GM21529 (cell line): ENCODE results near the gene HSH2D.
A peak's percentile ranks its signal among the peaks of the same experiment; 100 is the strongest.
"Not testable (repeated sequence)": the region's sequence is repeated elsewhere in the genome, so short reads cannot be mapped to it uniquely, and the experiment has no call there.

ENCODE experiments used
- ATAC-seq: cut with Tn5 transposase; IDR thresholded peaks from one replicate; pipeline ENCODE4 v1.9.1; 2021; ENCODE audit not compliant: unreplicated experiment

HSH2D gene

GRCh38 chr19:16154557-16154956, 11.1 kb downstream of the HSH2D start:
- no peak for ATAC-seq

DNA sequence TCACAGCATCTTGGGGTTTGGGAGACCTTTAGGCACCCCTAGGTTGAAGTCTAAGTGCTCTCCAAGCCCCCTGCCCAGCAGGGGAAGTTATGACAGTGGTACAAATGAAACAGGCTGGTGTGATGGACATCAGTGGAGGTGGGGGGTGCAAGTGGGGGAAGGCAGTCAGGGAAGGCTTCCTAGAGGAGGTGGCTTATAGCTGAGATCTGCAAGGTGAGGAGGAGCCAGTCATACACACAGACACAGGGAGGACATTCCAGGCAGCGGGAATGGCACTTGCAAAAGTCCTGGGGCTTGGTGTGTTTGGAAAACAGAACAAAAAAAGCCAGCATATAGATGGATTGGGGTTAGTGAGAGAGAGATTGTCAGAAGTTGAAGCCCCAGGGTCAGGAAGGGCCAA, 11.6 kb downstream of the HSH2D start:
- ATAC-seq = no peak

GRCh38 chr19:16156904-16157303, 13.4 kb downstream of the HSH2D start:
- no peak for ATAC-seq

GRCh38 chr19:16157601-16158000, 14.1 kb downstream of the HSH2D start:
- ATAC-seq = no peak

DNA sequence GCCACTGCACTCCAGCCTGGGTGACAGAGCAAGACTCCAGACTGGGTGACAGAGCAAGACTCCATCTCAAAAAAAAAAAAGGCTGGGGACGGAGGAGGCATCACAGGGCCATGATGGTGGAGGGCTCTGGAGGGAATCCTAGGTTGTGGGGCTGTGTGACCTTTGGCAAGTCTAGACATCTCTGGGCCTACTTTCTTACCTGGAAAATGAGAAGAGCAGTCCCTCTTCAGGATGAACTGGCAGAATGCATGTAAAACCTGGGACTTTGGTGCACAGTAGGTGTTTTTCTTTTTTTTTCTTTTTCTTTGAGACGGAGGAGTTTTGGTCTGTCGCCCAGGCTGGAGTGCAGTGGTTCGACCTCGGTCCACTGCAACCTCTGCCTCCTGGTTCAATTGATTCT, 16.2 kb downstream of the HSH2D start:
- ATAC-seq = no peak

- no peak for ATAC-seq
These were observed 17.0 kb downstream of the HSH2D start for GRCh38 chr19:16160445-16160942.

GRCh38 chr19:16160943-16161560, 17.6 kb downstream of the HSH2D start:
- no peak for ATAC-seq

- no peak for ATAC-seq
These were observed 18.4 kb downstream of the HSH2D start for GRCh38 chr19:16161840-16162239.

DNA sequence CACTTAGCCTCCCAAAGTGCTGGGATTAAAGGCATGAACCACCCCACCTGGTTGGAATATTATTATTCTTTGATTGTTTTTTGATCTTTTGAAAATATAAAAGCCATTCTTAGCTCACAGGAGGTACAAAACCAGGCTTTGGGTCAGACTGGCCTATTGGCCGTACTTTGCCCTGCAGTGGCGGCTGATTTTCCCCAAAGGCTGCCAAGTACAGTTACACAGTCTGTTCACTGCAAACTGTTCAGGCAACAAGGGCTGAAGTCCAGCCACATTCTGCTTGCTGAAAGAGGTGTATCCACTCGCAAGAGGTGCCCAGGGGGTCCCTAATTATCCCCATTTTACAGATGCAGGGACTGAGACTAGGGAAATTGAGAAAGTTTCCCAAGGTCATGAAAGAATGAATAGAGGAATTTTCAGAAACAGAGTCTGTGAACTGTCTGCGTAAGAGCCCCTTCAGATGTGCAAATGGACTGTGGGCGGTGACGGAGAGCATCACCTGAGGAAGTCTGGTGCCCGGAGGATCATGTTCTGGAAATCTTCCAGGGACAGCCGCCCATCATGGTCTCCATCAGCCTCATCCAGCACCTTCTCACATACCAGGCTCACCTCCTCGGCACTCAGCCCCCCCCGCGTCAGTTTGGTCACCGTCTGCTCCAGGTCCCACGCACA, 20.9 kb downstream of the HSH2D start:
- no peak for ATAC-seq

DNA sequence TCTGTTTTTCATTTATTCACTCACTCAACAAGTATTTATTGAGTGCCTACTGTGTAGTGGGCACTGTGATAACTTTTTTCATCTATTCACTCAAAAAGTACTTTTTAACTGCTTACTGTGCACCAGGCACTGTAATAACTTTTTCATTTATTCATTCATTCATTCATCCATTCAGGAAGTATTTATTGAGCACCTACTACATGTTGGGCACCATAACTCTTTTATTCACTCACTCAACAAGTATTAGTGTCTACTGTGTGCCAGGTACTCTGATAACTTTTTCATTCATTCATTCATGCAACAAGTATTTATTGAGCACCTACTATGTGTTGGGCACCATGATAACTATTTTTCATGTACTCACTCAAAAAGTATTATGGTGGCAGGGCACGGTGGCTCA, 22.9 kb downstream of the HSH2D start:
- ATAC-seq = no peak

GRCh38 chr19:16167055-16167454, 23.6 kb downstream of the HSH2D start:
- no peak for ATAC-seq

DNA sequence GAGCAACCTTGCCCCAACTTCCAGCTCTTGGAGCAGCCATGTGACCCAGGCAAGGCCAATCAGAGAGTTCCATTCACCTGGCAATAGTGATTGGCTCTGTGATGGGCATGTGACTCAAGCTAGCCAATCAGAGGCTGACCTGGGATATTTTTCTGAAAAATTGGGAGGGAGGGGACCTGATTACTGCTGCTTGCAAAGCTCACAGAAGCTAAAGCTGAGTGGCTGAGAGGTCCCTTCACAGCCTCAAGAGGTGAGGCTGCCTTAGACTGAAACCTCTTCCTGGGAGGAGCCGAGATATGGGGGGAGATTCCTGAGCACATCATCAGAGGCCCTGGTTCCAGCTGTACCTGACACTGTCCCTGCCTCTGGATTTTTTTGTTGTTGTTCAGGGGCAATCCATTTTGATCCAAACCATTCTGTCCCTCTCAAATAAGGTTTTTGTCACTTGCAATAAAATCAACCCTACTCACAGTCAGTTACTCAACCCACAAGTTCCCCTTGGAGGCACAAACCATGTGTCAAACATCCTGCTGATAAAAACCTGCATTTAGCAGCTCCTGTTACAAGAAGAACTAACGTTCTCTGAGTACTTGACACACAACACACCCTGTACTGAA, 25.1 kb downstream of the HSH2D start:
- no peak for ATAC-seq

GRCh38 chr19:16170134-16170533, 26.6 kb downstream of the HSH2D start:
- no peak for ATAC-seq

DNA sequence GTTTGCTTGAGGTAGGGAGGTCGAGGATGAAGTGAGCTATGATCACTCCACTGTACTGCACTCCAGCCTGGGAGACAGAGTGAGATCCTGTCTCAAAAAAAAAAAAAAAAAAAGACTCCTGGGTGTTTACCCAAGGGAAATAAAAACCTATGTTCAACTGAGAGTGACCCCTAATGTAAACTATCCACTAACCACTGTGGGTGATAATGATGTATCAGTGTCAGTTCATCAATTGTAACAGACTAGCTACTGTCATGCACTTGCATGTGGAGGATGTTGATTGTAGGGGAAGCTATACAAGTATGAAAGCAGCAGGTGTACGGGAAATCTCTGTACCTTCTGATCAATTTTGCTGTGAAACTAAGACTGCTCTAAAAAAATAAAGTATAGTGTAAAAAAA, 32.5 kb downstream of the HSH2D start:
- no peak for ATAC-seq

GRCh38 chr19:16178866-16179265, 35.4 kb downstream of the HSH2D start:
- ATAC-seq = not testable (repeated sequence)

DNA sequence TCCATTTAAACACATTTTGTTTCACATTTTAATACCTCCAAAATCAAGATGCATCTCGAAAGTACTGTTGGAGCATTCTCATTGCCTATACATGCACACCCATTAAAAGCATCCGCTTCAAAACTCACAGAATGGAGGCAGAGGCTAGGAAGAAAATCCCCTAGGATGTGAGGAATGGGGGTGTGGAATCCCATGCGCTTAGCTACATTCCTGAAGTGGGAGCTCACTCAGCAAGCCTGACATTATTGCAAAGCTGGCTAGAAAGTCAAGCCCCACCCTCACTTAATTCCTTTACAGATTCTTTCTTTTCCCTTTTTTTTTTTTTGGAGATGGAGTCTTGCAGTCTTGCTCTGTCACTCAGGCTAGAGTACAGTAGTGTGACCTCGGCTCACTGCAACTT, 37.1 kb downstream of the HSH2D start:
- no peak for ATAC-seq

DNA sequence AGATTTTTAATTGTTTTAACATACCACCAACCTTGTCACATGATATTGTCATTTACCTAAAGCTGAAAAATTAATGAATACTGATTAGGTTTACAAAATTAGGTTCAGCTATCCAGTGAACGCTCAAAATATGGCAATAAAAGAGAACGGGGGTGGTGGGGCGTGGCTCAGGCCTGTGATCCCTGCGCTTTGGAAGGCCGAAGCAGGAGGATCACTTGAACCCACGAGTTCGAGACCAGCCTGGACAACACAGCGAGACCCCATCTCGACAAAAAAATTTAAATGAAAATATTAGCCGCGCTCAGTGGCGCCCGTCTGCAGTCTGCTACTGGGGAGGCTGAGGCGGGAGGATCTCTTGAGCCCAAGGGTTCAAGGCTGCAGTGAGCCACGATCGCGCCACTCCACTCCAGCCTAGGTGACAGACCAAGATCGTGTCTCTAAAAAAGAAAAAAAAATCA, 41.2 kb downstream of the HSH2D start:
- no peak for ATAC-seq

DNA sequence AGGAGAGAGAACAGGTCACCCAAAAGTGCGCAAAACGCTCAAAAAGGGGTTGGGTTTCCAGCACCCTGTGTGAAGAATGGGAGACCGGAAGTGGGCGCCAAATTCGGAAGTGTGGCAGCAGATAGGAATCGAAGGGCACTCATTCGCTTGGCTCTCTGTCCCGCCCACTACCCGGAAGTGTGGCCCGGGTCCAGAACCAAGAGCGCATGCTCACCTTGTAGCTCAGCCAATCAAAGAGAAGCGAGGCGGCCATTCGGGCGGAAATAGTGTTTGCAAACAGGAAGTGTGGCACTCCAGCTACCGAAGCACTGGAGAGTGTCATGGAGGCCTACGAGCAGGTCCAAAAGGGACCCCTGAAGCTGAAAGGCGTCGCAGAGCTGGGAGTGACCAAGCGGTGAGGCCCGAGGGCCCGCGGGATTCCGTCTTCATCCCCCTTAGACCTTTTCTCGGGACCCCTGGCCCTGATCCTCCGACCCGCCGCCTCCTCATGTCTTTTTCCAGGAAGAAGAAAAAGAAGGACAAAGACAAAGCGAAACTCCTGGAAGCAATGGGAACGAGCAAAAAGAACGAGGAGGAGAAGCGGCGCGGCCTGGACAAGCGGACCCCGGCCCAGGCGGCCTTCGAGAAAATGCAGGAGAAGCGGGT, 41.8 kb downstream of the HSH2D start, which contains the start of gene FAM32A:
Gene FAM32A (plus strand): TSS at position 288 of the 645 bp plus-strand sequence. CDS start 33 bp downstream, at position 321.
- ATAC-seq = peak; percentile 86

- no peak for ATAC-seq
These were observed 42.3 kb downstream of the HSH2D start for GRCh38 chr19:16185768-16186123.

DNA sequence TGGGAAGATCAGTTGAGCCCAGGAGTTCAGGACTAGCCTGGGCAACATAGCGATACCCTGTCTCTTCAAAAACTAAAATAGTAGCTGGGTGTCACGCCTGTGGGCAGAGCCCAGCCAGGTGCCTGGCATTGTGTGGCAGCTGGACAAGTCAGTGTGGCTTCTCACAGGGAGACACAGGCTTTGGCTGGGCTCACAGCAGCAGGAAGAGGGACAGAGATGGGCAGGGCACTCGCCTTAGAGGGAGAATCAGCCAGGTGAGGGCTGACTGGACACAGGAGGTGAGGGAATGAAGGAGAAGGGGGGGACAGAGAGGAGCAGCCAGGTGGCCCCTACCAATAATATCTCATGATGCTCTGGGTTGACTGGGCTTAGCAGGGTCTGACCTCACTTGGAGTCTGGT, 45.0 kb downstream of the HSH2D start:
- no peak for ATAC-seq

DNA sequence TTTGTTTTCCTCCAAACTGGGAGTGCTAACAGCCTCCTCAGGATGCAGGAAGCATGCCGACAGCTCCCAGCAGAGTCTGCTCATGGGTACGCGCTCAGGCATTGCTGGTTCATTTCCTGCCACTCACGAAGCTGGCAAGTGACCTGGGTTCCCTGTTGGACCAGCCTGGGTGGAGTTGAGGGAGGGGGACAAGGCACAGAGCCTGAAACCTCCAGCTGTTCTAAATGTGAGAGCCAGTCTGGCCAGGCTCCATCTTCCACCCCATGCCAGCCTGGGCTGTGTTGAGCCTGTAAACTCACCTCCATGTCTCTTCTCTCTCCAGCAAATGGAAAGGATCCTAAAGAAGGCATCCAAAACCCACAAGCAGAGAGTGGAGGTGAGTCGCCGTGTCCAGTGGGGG, 46.7 kb downstream of the HSH2D start:
- no peak for ATAC-seq

DNA sequence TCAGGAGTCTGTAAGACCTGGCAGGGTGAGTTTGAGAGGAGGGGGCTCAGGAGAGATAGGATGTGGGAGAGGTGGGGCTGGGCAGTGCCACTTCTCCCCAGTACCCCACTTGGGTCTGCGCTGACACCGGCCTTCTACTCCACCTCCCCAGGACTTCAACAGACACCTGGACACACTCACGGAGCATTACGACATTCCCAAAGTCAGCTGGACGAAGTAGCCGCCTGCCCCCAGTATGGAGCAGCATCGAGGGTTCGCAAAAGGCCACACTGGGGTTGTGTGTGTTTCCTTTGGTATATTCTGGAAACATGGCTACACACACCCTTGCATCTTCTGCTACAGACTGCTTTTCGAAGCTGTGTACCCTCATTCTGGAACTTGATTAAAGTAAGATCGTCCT, 47.3 kb downstream of the HSH2D start:
- no peak for ATAC-seq
